Esophagus muscularis mucosa (tissue), 4 donors: ENCODE data around the gene GOLIM4. TPM values are rescaled to one million over a fixed set of nuclear protein-coding genes. Genes with fewer than 3 reads are reported as not detected.

ENCODE experiments used
- DNase-seq: peaks from one replicate; pipeline ENCODE4 v3.0.0-alpha.2; 2017; ENCODE audit errors: extremely low spot score
- H3K27ac ChIP-seq, 4 donors: fragments of 200-600 bp; sonication (generic); replicated peaks in 1 of 4; 1 replicate in 3 of 4; 2 replicates in 1 of 4; pipeline ENCODE4 v1.5.1; 2016 to 2019; ENCODE audit warnings: mild to moderate bottlenecking in 1 of 4
- H3K27me3 ChIP-seq, 4 donors: fragments of 200-600 bp; sonication (generic); one replicate each; pipeline versions ENCODE4 v1.5.1 to v1.6.0; 2016 to 2019
- H3K36me3 ChIP-seq, 4 donors: fragments of 200-600 bp; sonication (generic); one replicate each; pipeline ENCODE4 v1.5.1; 2016 to 2019
- H3K4me1 ChIP-seq, 4 donors: fragments of 200-600 bp; sonication (generic); one replicate each; pipeline ENCODE4 v1.5.1; 2016 to 2019
- H3K4me3 ChIP-seq, 4 donors: fragments of 200-600 bp; sonication (generic); 1 replicate in 2 of 4; 2 replicates in 2 of 4; pipeline ENCODE4 v1.5.1; 2016 to 2019; ENCODE audit warnings: mild to moderate bottlenecking in 4 of 4, moderate library complexity in 1 of 4
- H3K9me3 ChIP-seq, 4 donors: fragments of 200-600 bp; sonication (generic); 1 replicate in 3 of 4; 2 replicates in 1 of 4; pipeline ENCODE4 v1.5.1; 2016 to 2019
- CTCF ChIP-seq, 3 experiments: fragments of 200-600 bp in 2 of 3; fragments of 450-650 bp in 1 of 3; sonication (generic) in 2 of 3; IDR thresholded peaks; one replicate each; pipeline ENCODE4 v1.5.1; 2017 to 2019; ENCODE audit warnings: antibody characterized with exemption in 3 of 3, mild to moderate bottlenecking in 2 of 3, moderate library complexity in 1 of 3
- EP300 ChIP-seq: sonication (generic); formaldehyde crosslinking; IDR thresholded peaks from one replicate; pipeline ENCODE4 v1.6.1; 2017; ENCODE audit warnings: antibody characterized with exemption
- POLR2A ChIP-seq: fragments of 450-650 bp; IDR thresholded peaks from one replicate; pipeline ENCODE4 v1.6.1; 2017; ENCODE audit warnings: antibody characterized with exemption, moderate library complexity, mild to moderate bottlenecking, low read depth
- POLR2AphosphoS5 ChIP-seq, 2 donors: sonication (generic); formaldehyde crosslinking; IDR thresholded peaks; one replicate each; pipeline ENCODE4 v1.6.1; 2017; ENCODE audit warnings: antibody characterized with exemption in 2 of 2
- WGBS: methylation state at CpG from one replicate; pipeline ENCODE4 v1.1.5; 2018; 5-methylcytosine and 5-hydroxymethylcytosine counted together
- intact Hi-C: fragments of 100-400 bp; cut with DNase I; formaldehyde crosslinking; loops from one replicate; pipeline ENCODE4 v1.15.1; 2023
- total RNA-seq, 4 donors: library from RNA; depleted of rRNA; stranded (reverse); fragments of >200 nt; gene quantifications; one replicate each; pipeline versions ENCODE4 v1.1.0 to v1.2.1, GENCODE V29; 2016

The GOLIM4 gene
- total RNA-seq, 4 donors from 2014 or later: 41.7 to 46.5 (median 45.0) TPM

- DNase-seq: no peak
- no peaks in the 10 kb centered on the region for H3K27me3 ChIP-seq
- WGBS: 57% methylated on average over 8 of the region's 8 CpGs
- intact Hi-C loops: no loop called here
- no peak overlapping the region for H3K27ac ChIP-seq
- no peak overlapping the region for H3K4me3 ChIP-seq
- no peaks in the 10 kb centered on the region for H3K9me3 ChIP-seq
- H3K36me3 ChIP-seq: no peaks in the 10 kb centered on the region
- peaks cover 0 to 5% (median 0%) of the 10 kb centered on the region in 4 donors for H3K4me1 ChIP-seq
- TF ChIP-seq CTCF (IDR thresholded peaks at IDR 0.05): no peak
- no peak for TF ChIP-seq POLR2AphosphoS5 (IDR thresholded peaks at IDR 0.05)
- no peak for TF ChIP-seq EP300
- TF ChIP-seq POLR2A: no peak
Observed at GRCh38 chr3:167976516-167977361, 119.0 kb downstream of the GOLIM4 start.

- peaks cover 0 to 5% (median 0%) of the 10 kb centered on the region in 4 donors for H3K4me1 ChIP-seq
- no peaks in the 10 kb centered on the region for H3K9me3 ChIP-seq
- intact Hi-C loops: no loop called here
- no peaks in the 10 kb centered on the region for H3K27me3 ChIP-seq
- DNase-seq: no peak
- H3K36me3 ChIP-seq: no peaks in the 10 kb centered on the region
- H3K4me3 ChIP-seq: no peak overlapping the region
- no peak for TF ChIP-seq CTCF (IDR thresholded peaks at IDR 0.05)
- TF ChIP-seq POLR2AphosphoS5 (IDR thresholded peaks at IDR 0.05): no peak
- no peak for TF ChIP-seq EP300
- no peak for TF ChIP-seq POLR2A
- no peak overlapping the region for H3K27ac ChIP-seq
Observed at GRCh38 chr3:167973901-167974300, 121.8 kb downstream of the GOLIM4 start.

DNA sequence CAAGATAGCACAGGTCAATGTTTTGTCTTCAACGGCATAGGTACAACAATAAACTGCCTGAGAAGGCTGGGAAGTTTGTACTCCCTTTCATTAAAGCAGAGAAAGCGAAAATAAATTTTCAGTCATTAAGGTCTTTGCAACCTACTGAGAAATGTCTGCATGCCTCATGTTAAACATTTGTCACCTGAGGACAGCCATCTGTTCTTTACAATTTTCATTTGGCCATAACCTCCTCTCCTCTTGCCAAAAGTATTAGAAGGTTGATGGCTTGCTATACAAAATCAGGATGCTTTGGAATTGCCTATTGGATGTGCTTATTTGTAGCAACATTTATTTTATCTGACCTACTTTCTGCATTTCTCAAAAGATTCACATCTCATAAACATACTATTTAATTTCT, 122.7 kb downstream of the GOLIM4 start:
- H3K27me3 ChIP-seq: no peaks in the 10 kb centered on the region
- TF ChIP-seq POLR2A (no peak), CTCF (IDR thresholded peaks at IDR 0.05) (no peak), EP300 (no peak), POLR2AphosphoS5 (IDR thresholded peaks at IDR 0.05) (no peak)
- H3K36me3 ChIP-seq: no peaks in the 10 kb centered on the region
- H3K9me3 ChIP-seq: no peaks in the 10 kb centered on the region
- intact Hi-C loops: no loop called here
- no peak for DNase-seq
- 66% methylated on average over 2 of the region's 2 CpGs for WGBS
- H3K27ac ChIP-seq: no peak overlapping the region
- peaks cover 0 to 5% (median 0%) of the 10 kb centered on the region in 4 donors for H3K4me1 ChIP-seq
- H3K4me3 ChIP-seq: no peak overlapping the region

DNA sequence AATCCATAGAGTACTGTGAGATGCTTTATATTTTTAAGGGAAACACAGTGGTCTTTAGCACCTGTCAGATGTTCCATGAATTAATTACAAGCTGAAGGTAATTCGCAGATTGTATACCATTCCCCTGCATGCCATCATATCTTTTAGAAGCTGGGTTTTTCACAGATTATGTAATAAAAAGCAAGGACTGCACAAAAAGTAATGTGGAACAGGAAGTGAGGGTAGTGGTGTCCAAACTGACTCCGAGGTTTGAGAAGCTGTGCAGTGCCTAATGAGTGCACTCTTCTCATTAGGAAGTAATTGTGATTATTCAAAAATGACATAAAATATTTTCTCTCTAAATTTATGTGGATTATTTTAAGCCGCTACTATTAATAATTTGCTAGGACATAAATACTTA, 123.2 kb downstream of the GOLIM4 start:
- Histone ChIP-seq H3K27me3 (no peaks in the 10 kb centered on the region), H3K4me3 (no peak overlapping the region), H3K36me3 (no peaks in the 10 kb centered on the region), H3K4me1 (peaks cover 0 to 5% (median 0%) of the 10 kb centered on the region in 4 donors), H3K27ac (no peak overlapping the region), H3K9me3 (no peaks in the 10 kb centered on the region)
- DNase-seq: no peak
- TF ChIP-seq EP300 (no peak), POLR2AphosphoS5 (IDR thresholded peaks at IDR 0.05) (no peak), CTCF (IDR thresholded peaks at IDR 0.05) (no peak), POLR2A (no peak)
- intact Hi-C loops: no loop called here
- 54% methylated on average over 3 of the region's 3 CpGs for WGBS
